Esophagus muscularis mucosa (tissue), 4 donors: Measurements from ENCODE around the gene GPATCH2. TPM values are rescaled to one million over a fixed set of nuclear protein-coding genes. Genes with fewer than 3 reads are reported as not detected.

Experiments used
- DNase-seq: peaks from one replicate; pipeline ENCODE4 v3.0.0-alpha.2; 2017; ENCODE audit errors: extremely low spot score
- H3K27ac ChIP-seq, 4 donors: fragments of 200-600 bp; sonication (generic); replicated peaks in 1 of 4; 1 replicate in 3 of 4; 2 replicates in 1 of 4; pipeline ENCODE4 v1.5.1; 2016 to 2019; ENCODE audit warnings: mild to moderate bottlenecking in 1 of 4
- H3K27me3 ChIP-seq, 4 donors: fragments of 200-600 bp; sonication (generic); one replicate each; pipeline versions ENCODE4 v1.5.1 to v1.6.0; 2016 to 2019
- H3K36me3 ChIP-seq, 4 donors: fragments of 200-600 bp; sonication (generic); one replicate each; pipeline ENCODE4 v1.5.1; 2016 to 2019
- H3K4me1 ChIP-seq, 4 donors: fragments of 200-600 bp; sonication (generic); one replicate each; pipeline ENCODE4 v1.5.1; 2016 to 2019
- H3K4me3 ChIP-seq, 4 donors: fragments of 200-600 bp; sonication (generic); 1 replicate in 2 of 4; 2 replicates in 2 of 4; pipeline ENCODE4 v1.5.1; 2016 to 2019; ENCODE audit warnings: mild to moderate bottlenecking in 4 of 4, moderate library complexity in 1 of 4
- H3K9me3 ChIP-seq, 4 donors: fragments of 200-600 bp; sonication (generic); 1 replicate in 3 of 4; 2 replicates in 1 of 4; pipeline ENCODE4 v1.5.1; 2016 to 2019
- CTCF ChIP-seq, 3 experiments: fragments of 200-600 bp in 2 of 3; fragments of 450-650 bp in 1 of 3; sonication (generic) in 2 of 3; IDR thresholded peaks; one replicate each; pipeline ENCODE4 v1.5.1; 2017 to 2019; ENCODE audit warnings: antibody characterized with exemption in 3 of 3, mild to moderate bottlenecking in 2 of 3, moderate library complexity in 1 of 3
- EP300 ChIP-seq: sonication (generic); formaldehyde crosslinking; IDR thresholded peaks from one replicate; pipeline ENCODE4 v1.6.1; 2017; ENCODE audit warnings: antibody characterized with exemption
- POLR2A ChIP-seq: fragments of 450-650 bp; IDR thresholded peaks from one replicate; pipeline ENCODE4 v1.6.1; 2017; ENCODE audit warnings: antibody characterized with exemption, moderate library complexity, mild to moderate bottlenecking, low read depth
- POLR2AphosphoS5 ChIP-seq, 2 donors: sonication (generic); formaldehyde crosslinking; IDR thresholded peaks; one replicate each; pipeline ENCODE4 v1.6.1; 2017; ENCODE audit warnings: antibody characterized with exemption in 2 of 2
- WGBS: methylation state at CpG from one replicate; pipeline ENCODE4 v1.1.5; 2018; 5-methylcytosine and 5-hydroxymethylcytosine counted together
- intact Hi-C: fragments of 100-400 bp; cut with DNase I; formaldehyde crosslinking; loops from one replicate; pipeline ENCODE4 v1.15.1; 2023
- total RNA-seq, 4 donors: library from RNA; depleted of rRNA; stranded (reverse); fragments of >200 nt; gene quantifications; one replicate each; pipeline versions ENCODE4 v1.1.0 to v1.2.1, GENCODE V29; 2016

GPATCH2 gene
- total RNA-seq, 4 donors from 2014 or later: 10.0 to 15.7 (median 13.2) TPM

GRCh38 chr1:217562229-217562878 is 68.5 kb downstream of the GPATCH2 start:
- intact Hi-C loops: no loop called here
- H3K9me3 ChIP-seq: no peaks in the 10 kb centered on the region
- no peak overlapping the region for H3K4me3 ChIP-seq
- no peaks in the 10 kb centered on the region for H3K36me3 ChIP-seq
- WGBS: 88% methylated on average over 4 of the region's 4 CpGs
- TF ChIP-seq EP300 (no peak), CTCF (IDR thresholded peaks at IDR 0.05) (no peak), POLR2AphosphoS5 (IDR thresholded peaks at IDR 0.05) (no peak), POLR2A (no peak)
- DNase-seq: no peak
- no peak overlapping the region for H3K27ac ChIP-seq
- H3K4me1 ChIP-seq: no peaks in the 10 kb centered on the region
- H3K27me3 ChIP-seq: no peaks in the 10 kb centered on the region

GRCh38 chr1:217561446-217561845 is 69.4 kb downstream of the GPATCH2 start:
- no peak for DNase-seq
- no peaks in the 10 kb centered on the region for H3K36me3 ChIP-seq
- no peak overlapping the region for H3K4me3 ChIP-seq
- WGBS: 76% methylated on average over 4 of the region's 4 CpGs
- no peaks in the 10 kb centered on the region for H3K9me3 ChIP-seq
- intact Hi-C loops: no loop called here
- TF ChIP-seq POLR2A (no peak), CTCF (IDR thresholded peaks at IDR 0.05) (no peak), POLR2AphosphoS5 (IDR thresholded peaks at IDR 0.05) (no peak), EP300 (no peak)
- H3K27me3 ChIP-seq: no peaks in the 10 kb centered on the region
- H3K27ac ChIP-seq: no peak overlapping the region
- H3K4me1 ChIP-seq: no peaks in the 10 kb centered on the region

- Histone ChIP-seq H3K36me3 (no peaks in the 10 kb centered on the region), H3K9me3 (no peaks in the 10 kb centered on the region), H3K4me1 (no peaks in the 10 kb centered on the region), H3K27ac (no peak overlapping the region), H3K27me3 (no peaks in the 10 kb centered on the region), H3K4me3 (no peak overlapping the region)
- 68% methylated on average over 1 of the region's 1 CpG for WGBS
- no peak for DNase-seq
- TF ChIP-seq EP300 (no peak), POLR2AphosphoS5 (IDR thresholded peaks at IDR 0.05) (no peak), POLR2A (no peak), CTCF (IDR thresholded peaks at IDR 0.05) (no peak)
- intact Hi-C loops: no loop called here
Observed at GRCh38 chr1:217554849-217555248, 76.0 kb downstream of the GPATCH2 start.

GRCh38 chr1:217553949-217554509 is 76.9 kb downstream of the GPATCH2 start:
- no peak overlapping the region for H3K27ac ChIP-seq
- H3K27me3 ChIP-seq: no peaks in the 10 kb centered on the region
- WGBS: 91% methylated on average over 6 of the region's 6 CpGs
- intact Hi-C loops: no loop called here
- no peaks in the 10 kb centered on the region for H3K9me3 ChIP-seq
- no peaks in the 10 kb centered on the region for H3K36me3 ChIP-seq
- DNase-seq: no peak
- TF ChIP-seq POLR2AphosphoS5 (IDR thresholded peaks at IDR 0.05): no peak
- TF ChIP-seq CTCF (IDR thresholded peaks at IDR 0.05): no peak
- no peak for TF ChIP-seq EP300
- H3K4me1 ChIP-seq: no peaks in the 10 kb centered on the region
- no peak overlapping the region for H3K4me3 ChIP-seq
